Epithelial cell of proximal tubule (primary cell): ENCODE results near the gene ZNF362. TPM values are rescaled to one million over a fixed set of nuclear protein-coding genes. Genes with fewer than 3 reads are reported as not detected.

Experiments used
- DNase-seq: peaks from one replicate; pipeline ENCODE4 v3.0.0-alpha.2; 2011; ENCODE audit warnings: low read depth
- H3K4me3 ChIP-seq: 2 replicates; pipeline ENCODE4 v1.5.1; 2011; ENCODE audit warnings: low read depth, mild to moderate bottlenecking, low read length
- total RNA-seq: library from RNA; depleted of rRNA; stranded (reverse); fragments of >200 nt; gene quantifications from 2 replicates; pipeline ENCODE4 v1.2.3, GENCODE V29; 2015
- TF ChIP-seq, protein P1 (sequence below): conservative IDR thresholded peaks from 2 replicates; pipeline ENCODE4 v1.5.1; 2012; ENCODE audit warnings: low read depth, mild to moderate bottlenecking, low read length

Gene ZNF362
- total RNA-seq = 10.8 and 17.6 TPM in 2 replicates

DNA sequence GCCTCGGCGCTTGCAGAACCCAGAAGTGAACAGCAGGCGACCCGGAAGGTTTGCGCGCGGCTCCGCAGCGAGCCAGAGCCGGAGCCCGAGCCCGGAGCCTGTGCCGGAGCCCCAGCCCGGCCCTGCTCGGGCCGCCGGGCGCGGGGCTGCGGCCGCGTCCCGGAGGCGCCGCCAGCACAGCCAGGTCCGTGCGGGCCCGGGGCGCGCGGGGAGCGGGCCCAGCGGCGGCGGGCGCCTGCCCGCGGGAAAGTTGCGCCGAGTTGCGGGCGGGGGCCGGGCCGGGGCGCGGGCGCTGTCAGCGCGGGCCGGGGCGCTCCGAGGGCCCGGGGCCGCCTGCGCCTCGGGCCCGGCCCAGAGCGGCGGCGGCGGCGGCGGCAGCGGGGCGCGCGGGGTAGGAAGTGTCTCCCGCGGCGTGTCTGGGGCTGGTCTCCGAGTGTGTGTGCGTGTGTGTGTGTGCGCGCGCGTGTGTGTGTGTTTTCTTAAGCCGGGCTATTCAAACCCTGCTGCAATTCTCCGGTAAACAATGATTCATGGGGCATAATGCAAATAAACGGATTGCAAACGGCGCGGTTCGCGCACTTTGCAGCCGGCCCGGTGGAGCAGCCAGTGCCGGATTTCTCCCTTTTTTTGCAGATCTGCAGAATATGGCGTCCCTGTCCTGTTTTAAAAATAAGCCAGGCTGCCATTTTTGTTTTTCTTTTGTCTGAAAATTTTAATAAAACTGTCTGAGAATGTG lies at the start of gene ZNF362:
ZNF362 (plus strand) TSS at position 22 of the 736 bp plus-strand sequence. CDS start 14,083 bp downstream, outside the sequence.
- DNase-seq = peak; percentile 15
- peak within 1 kb of the TSS; percentile 77 for H3K4me3 ChIP-seq
- TF ChIP-seq, protein P1, sequence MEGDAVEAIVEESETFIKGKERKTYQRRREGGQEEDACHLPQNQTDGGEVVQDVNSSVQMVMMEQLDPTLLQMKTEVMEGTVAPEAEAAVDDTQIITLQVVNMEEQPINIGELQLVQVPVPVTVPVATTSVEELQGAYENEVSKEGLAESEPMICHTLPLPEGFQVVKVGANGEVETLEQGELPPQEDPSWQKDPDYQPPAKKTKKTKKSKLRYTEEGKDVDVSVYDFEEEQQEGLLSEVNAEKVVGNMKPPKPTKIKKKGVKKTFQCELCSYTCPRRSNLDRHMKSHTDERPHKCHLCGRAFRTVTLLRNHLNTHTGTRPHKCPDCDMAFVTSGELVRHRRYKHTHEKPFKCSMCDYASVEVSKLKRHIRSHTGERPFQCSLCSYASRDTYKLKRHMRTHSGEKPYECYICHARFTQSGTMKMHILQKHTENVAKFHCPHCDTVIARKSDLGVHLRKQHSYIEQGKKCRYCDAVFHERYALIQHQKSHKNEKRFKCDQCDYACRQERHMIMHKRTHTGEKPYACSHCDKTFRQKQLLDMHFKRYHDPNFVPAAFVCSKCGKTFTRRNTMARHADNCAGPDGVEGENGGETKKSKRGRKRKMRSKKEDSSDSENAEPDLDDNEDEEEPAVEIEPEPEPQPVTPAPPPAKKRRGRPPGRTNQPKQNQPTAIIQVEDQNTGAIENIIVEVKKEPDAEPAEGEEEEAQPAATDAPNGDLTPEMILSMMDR = no peak

GRCh38 chr1:33211972-33212371 lies 44.3 kb upstream of the ZNF362 start:
- TF ChIP-seq, protein P1 = no peak
- no peak for DNase-seq
- H3K4me3 ChIP-seq = no peak overlapping the region

DNA sequence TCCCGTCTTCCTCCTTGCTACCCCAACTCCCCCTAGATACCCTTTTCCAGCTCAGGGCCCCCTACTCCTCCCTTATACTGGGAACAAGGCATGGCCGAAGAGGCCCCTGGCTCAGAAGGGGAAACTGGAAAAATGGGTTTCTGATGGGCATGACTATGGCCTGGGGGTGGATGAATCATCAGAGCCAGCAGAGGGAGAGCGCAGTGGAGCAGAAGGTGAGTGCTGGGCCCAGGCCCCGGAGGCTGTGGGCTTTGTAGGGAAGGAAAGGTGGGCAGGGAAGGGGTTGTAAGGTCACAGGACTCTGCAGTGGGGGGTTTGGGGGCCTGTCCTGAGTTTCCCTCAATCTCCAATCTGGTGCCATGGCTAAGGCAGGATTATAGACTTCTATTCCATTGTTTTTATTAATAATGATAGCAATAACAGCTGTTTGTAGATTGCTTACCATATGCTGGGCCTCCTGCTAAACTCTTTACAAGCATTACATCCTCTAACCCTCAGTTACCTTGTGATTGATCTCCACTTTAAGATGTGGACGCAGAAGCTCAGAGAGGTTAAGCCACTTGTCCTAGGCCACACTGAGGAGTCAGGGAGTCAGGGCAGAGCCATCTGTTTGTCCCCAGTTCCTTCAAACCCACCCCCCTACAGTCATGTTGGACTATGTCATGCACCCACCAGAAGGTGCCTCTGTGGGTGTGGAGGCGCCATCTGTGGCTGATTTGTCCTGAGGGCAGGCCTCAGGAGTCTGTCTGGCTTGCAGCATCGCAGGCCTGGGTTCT lies 36.2 kb upstream of the ZNF362 start:
- no peak for DNase-seq
- H3K4me3 ChIP-seq = no peak overlapping the region

GRCh38 chr1:33220676-33221384 lies 35.5 kb upstream of the ZNF362 start:
- H3K4me3 ChIP-seq = no peak overlapping the region
- TF ChIP-seq, protein P1 = no peak
- no peak for DNase-seq

More for the DNA sequence above, 36.2 kb upstream of the ZNF362 start:
- TF ChIP-seq, protein P1 = no peak

- no peak for DNase-seq
- H3K4me3 ChIP-seq = no peak overlapping the region
- TF ChIP-seq, protein P1 = no peak
These were observed 34.9 kb upstream of the ZNF362 start for GRCh38 chr1:33221385-33221758.

- TF ChIP-seq, protein P1 = no peak
- DNase-seq = no peak
- no peak overlapping the region for H3K4me3 ChIP-seq
These were observed 33.9 kb upstream of the ZNF362 start for GRCh38 chr1:33222381-33222780.
